Activated naive CD8-positive, alpha-beta T cell treated with anti-CD3 and anti-CD28 coated beads, Interleukin-2, amount 50 U/mL, for 16 hours (primary cell): ENCODE results near the gene LTBP3.

ENCODE experiments used
- DNase-seq: peaks from one replicate; pipeline ENCODE4 v3.0.0-alpha.2; 2020; ENCODE audit warnings: low read depth, low spot score

Gene LTBP3

GRCh38 chr11:65496304-65497140, 61.6 kb downstream of the LTBP3 start:
- no peak for DNase-seq

DNA sequence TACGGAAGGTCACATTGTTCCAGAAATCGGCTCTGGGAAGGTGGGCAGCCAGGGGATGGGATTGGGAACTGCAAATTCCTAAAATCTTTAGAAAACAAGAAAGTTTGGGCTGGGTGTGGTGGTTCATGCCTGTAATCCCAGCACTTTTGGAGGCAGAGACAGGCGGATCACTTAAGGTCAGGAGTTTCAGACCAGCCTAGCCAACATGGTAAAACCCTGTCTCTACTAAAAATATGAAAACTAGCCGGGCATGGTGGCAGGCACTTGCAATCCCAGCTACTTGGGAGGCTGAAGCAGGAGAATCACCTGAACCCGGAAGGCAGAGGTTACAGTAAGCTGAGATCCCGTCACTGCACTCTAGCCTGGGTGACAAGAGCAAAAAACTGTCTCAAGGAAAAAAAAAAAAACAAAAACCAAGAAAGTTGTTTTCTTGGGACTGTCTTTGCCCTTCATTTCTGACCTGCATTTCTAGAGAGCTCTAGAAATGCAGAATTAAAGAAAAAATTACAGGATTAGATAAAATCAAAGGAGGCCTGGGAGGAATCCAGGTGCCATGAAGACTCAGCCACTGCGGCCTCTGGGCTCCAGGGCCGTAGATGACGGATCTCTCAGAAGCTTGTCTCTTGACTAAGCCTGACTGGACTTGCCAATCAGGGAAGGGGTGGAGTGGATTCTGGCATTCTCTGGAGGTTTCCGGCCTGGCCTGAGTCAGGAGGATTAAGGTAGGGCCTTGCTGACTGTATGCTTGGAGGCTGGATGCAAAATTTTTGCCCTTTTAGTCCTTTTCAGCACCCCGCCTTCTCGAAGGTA, 64.6 kb downstream of the LTBP3 start:
- no peak for DNase-seq

GRCh38 chr11:65492637-65493366, 65.4 kb downstream of the LTBP3 start:
- DNase-seq = no peak

DNA sequence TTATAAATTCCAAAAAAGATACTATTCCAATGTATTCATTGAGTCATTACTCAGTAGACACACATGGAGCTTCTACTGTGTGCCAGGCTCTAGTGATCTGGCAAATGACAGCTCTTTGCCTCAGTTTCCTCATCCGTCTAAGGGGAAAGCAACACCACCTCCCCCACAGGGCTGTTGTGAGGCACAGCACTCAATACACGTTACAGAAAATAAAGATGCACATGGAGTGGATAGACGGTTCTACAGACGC, 65.8 kb downstream of the LTBP3 start:
- DNase-seq = no peak

- no peak for DNase-seq
Observed at GRCh38 chr11:65491614-65492386, 66.4 kb downstream of the LTBP3 start.

DNA sequence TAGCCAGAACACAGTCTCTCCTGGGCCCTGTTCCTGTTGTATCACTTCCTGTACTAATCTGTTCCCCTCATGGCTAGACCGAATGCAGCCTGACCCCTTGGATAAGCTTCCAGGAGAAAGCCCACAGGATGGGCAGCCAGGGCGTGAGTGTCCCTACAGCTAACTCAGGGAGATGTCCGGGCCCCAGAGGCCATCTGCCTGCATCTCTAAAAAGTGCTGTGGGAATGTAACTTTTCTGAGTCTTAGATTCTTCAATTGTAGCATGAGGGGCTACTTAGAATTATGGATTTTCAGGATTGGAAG, 67.0 kb downstream of the LTBP3 start:
- DNase-seq = no peak

DNA sequence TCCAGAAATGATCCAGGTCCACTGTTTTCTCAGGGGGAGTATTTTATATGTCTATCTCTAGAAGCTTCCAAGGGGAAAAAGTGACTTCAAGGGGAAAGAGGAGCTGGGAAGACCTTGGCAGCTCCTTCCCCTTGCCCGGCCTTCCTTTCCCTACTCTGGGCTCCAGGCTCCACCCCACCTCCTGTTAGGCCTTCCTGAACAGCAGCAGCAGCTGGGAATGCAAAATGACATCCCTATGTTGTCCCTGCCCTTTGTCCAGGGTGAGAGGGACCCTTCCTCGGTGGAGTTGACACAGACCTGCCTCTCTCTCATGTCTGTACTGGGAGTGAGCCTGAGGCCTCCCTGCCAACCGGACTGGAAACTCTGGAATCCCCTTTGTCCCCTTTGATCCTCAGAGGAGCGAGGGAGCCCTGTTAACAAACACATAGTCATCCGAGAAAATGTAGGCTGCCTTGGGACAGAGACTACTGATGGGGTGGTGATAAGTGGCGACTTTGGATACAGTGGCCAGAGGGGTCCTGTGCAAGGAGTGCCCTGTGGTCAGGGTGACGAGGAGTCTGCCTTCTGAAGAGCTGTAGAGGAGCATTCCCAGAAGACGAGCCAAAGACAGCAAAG, 68.3 kb downstream of the LTBP3 start:
- DNase-seq = no peak

- DNase-seq = no peak
Observed at GRCh38 chr11:65489035-65489705, 69.0 kb downstream of the LTBP3 start.
